Ovary (tissue), 9 donors: ENCODE data around the gene ADAMTS13. TPM values are rescaled to one million over a fixed set of nuclear protein-coding genes. Genes with fewer than 3 reads are reported as not detected.

Experiments used
- DNase-seq, 5 donors: peaks; one replicate each; pipeline ENCODE4 v3.0.0-alpha.2; 2019 to 2020
- H3K27ac ChIP-seq, 2 donors: fragments of 200-600 bp; one replicate each; pipeline versions ENCODE4 v1.5.1 to v1.8.0; 2019 to 2022
- H3K27me3 ChIP-seq: fragments of 200-600 bp; one replicate; pipeline ENCODE4 v1.8.0; 2022
- H3K36me3 ChIP-seq: fragments of 200-600 bp; sonication (generic); one replicate; pipeline ENCODE4 v1.5.1; 2019
- H3K4me1 ChIP-seq: one replicate; pipeline ENCODE4 v1.8.1; 2013; ENCODE audit warnings: mild to moderate bottlenecking, moderate library complexity; ENCODE audit not compliant: insufficient read depth
- H3K4me3 ChIP-seq: fragments of 200-600 bp; sonication (generic); one replicate; pipeline ENCODE4 v1.5.1; 2017
- H3K9me3 ChIP-seq, 2 donors: fragments of 200-600 bp in 1 of 2; sonication (generic) in 1 of 2; one replicate each; pipeline versions ENCODE4 v1.5.1 to v1.8.1; 2013 to 2019; ENCODE audit warnings: mild to moderate bottlenecking in 1 of 2, moderate library complexity in 1 of 2
- CTCF ChIP-seq, 3 donors: fragments of 450-650 bp in 2 of 3; fragments of 200-600 bp in 1 of 3; IDR thresholded peaks; one replicate each; pipeline versions ENCODE4 v1.5.1 to v1.8.0; 2016 to 2022; ENCODE audit warnings: antibody characterized with exemption in 3 of 3, mild to moderate bottlenecking in 1 of 3
- EP300 ChIP-seq: sonication (generic); formaldehyde crosslinking; IDR thresholded peaks from one replicate; pipeline ENCODE4 v1.6.1; 2017; ENCODE audit warnings: antibody characterized with exemption
- POLR2A ChIP-seq: fragments of 450-650 bp; IDR thresholded peaks from one replicate; pipeline ENCODE4 v1.6.1; 2017; ENCODE audit warnings: antibody characterized with exemption, mild to moderate bottlenecking, moderate library complexity
- WGBS, 3 donors: extraction: QIAGEN DNeasy Blood & Tissue Kit in 1 of 3; methylation state at CpG; one replicate each; pipeline versions ENCODE4 v1.1.5 to v1.1.7; 2013 to 2017; 5-methylcytosine and 5-hydroxymethylcytosine counted together
- intact Hi-C, 4 donors: fragments of 100-400 bp; cut with DNase I; formaldehyde crosslinking; loops; one replicate each; pipeline versions ENCODE4 v1.11.0 to v1.15.1; 2022 to 2023
- polyA plus RNA-seq, 2 donors: library from polyadenylated mRNA; stranded (reverse); fragments of 200-250 nt in 1 of 2; fragments of 350-450 nt in 1 of 2; fragmentation: Illumina TruSeq in 1 of 2; extraction: RNeasy Lipid Tissue Mini Kit (QIAGEN cat#74804) in 1 of 2; gene quantifications; one replicate each; pipeline ENCODE4 v1.2.3, GENCODE V29; 2013 to 2014
- total RNA-seq, 7 donors: library from RNA; depleted of rRNA in 2 of 7; stranded (reverse); fragments of >200 nt in 2 of 7; fragmentation: NEBNext Ultra II Directional in 3 of 7; extraction: Animal tissue kit (Norgen Biotek cat#: 25700) in 3 of 7; gene quantifications; one replicate each; pipeline versions ENCODE4 v1.1.0 to v1.2.4, GENCODE V29; 2016 to 2023
- donor health status: DM: no; HTN: no; CAD: no; lungs with moderate emphysema.
- donor health status: DM: no; HTN: no; CAD: no.
- donor health status: Bipolar disorder and iron deficiency.
- donor health status: DM: yes; HTN: yes; CAD: no.
- donor health status: DM: no; HTN: no; CAD: no.
- donor health status: DM: yes; HTN: yes; CAD: no.

The ADAMTS13 gene
- total and polyA plus RNA-seq, 9 donors, result 0.45 to 4.2 (median 3.6) TPM

GRCh38 chr9:133393399-133393798 is 28.8 kb upstream of the ADAMTS13 start:
- TF ChIP-seq POLR2A (no peak), EP300 (no peak), CTCF (IDR thresholded peaks at IDR 0.05) (no peak)
- H3K4me1 ChIP-seq, result no peaks in the 10 kb centered on the region
- no peaks in the 10 kb centered on the region for H3K36me3 ChIP-seq
- no peak for DNase-seq
- WGBS, 3 donors, result 83 to 89% (median 84%) methylated on average over 3 of the region's 3 CpGs
- H3K27me3 ChIP-seq, result no peaks in the 10 kb centered on the region
- intact Hi-C loops, result no loop called here
- H3K27ac ChIP-seq, result no peak overlapping the region
- H3K4me3 ChIP-seq, result no peak overlapping the region
- no peaks in the 10 kb centered on the region for H3K9me3 ChIP-seq

- H3K27ac ChIP-seq, result no peak overlapping the region
- TF ChIP-seq POLR2A (no peak), EP300 (no peak), CTCF (IDR thresholded peaks at IDR 0.05) (no peak)
- H3K27me3 ChIP-seq, result no peaks in the 10 kb centered on the region
- no peaks in the 10 kb centered on the region for H3K4me1 ChIP-seq
- no peaks in the 10 kb centered on the region for H3K36me3 ChIP-seq
- H3K4me3 ChIP-seq, result no peak overlapping the region
- WGBS, 3 donors, result 8 to 21% (median 11%) methylated on average over 8 of the region's 8 CpGs
- no peaks in the 10 kb centered on the region for H3K9me3 ChIP-seq
- DNase-seq, result no peak
- intact Hi-C loops, result no loop called here
Observed at GRCh38 chr9:133394687-133395271, 27.4 kb upstream of the ADAMTS13 start.

GRCh38 chr9:133396952-133397351 is 25.2 kb upstream of the ADAMTS13 start:
- 17 to 29% (median 20%) methylated on average over 14 of the region's 14 CpGs for WGBS, 3 donors
- intact Hi-C loops, result no loop called here
- H3K9me3 ChIP-seq, result no peaks in the 10 kb centered on the region
- no peak for DNase-seq
- no peaks in the 10 kb centered on the region for H3K4me1 ChIP-seq
- no peak overlapping the region for H3K4me3 ChIP-seq
- no peaks in the 10 kb centered on the region for H3K27me3 ChIP-seq
- H3K36me3 ChIP-seq, result no peaks in the 10 kb centered on the region
- no peak for TF ChIP-seq CTCF (IDR thresholded peaks at IDR 0.05)
- TF ChIP-seq POLR2A, result no peak
- TF ChIP-seq EP300, result no peak
- no peak overlapping the region for H3K27ac ChIP-seq

- TF ChIP-seq POLR2A (no peak), EP300 (no peak), CTCF (IDR thresholded peaks at IDR 0.05) (no peak)
- Histone ChIP-seq H3K4me1 (no peaks in the 10 kb centered on the region), H3K4me3 (no peak overlapping the region), H3K36me3 (no peaks in the 10 kb centered on the region), H3K27me3 (no peaks in the 10 kb centered on the region), H3K27ac (no peak overlapping the region), H3K9me3 (no peaks in the 10 kb centered on the region)
- 69 to 79% (median 78%) methylated on average over 6 of the region's 6 CpGs for WGBS, 3 donors
- no peak for DNase-seq
- intact Hi-C loops, result no loop called here
Observed at GRCh38 chr9:133397370-133397769, 24.8 kb upstream of the ADAMTS13 start.
